Naive B cell (primary cell): ENCODE results near the gene TRIM66. TPM values are rescaled to one million over a fixed set of nuclear protein-coding genes. Genes with fewer than 3 reads are reported as not detected.

ENCODE experiments used
- ATAC-seq, 2 donors: fragments of 150-1000 bp; cut with Tn5 transposase; 2 replicates each; pipeline ENCODE4 v1.10.0; 2021; ENCODE audit warnings: low read depth in 2 of 2, mild to moderate bottlenecking in 2 of 2, moderate library complexity in 2 of 2
- DNase-seq: peaks from one replicate; pipeline ENCODE4 v3.0.0; 2022
- H3K27ac Mint-ChIP-seq, 6 donors: one replicate each; pipeline ENCODE4 v1.8.0; 2020 to 2022; ENCODE audit warnings: mild to moderate bottlenecking in 6 of 6, mixed read lengths in 6 of 6, moderate library complexity in 5 of 6, inconsistent platforms in 2 of 6
- H3K27me3 Mint-ChIP-seq, 3 donors: one replicate each; pipeline ENCODE4 v1.8.0; 2021 to 2022; ENCODE audit warnings: mixed read lengths in 3 of 3, mild to moderate bottlenecking in 1 of 3
- H3K36me3 Mint-ChIP-seq, 2 donors: one replicate each; pipeline ENCODE4 v1.8.0; 2020 to 2022; ENCODE audit warnings: mixed read lengths in 2 of 2, inconsistent platforms in 1 of 2, mild to moderate bottlenecking in 1 of 2
- H3K4me1 Mint-ChIP-seq, 3 donors: one replicate each; pipeline ENCODE4 v1.8.0; 2020 to 2022; ENCODE audit warnings: mixed read lengths in 3 of 3, inconsistent platforms in 1 of 3, mild to moderate bottlenecking in 1 of 3, moderate library complexity in 1 of 3
- H3K4me3 Mint-ChIP-seq, 8 donors: one replicate each; pipeline ENCODE4 v1.8.0; 2020 to 2022; ENCODE audit warnings: mild to moderate bottlenecking in 8 of 8, mixed read lengths in 8 of 8, moderate library complexity in 8 of 8, inconsistent platforms in 2 of 8
- H3K9me3 Mint-ChIP-seq, 7 donors: one replicate each; pipeline ENCODE4 v1.8.0; 2020 to 2022; ENCODE audit warnings: mixed read lengths in 7 of 7, mild to moderate bottlenecking in 5 of 7, inconsistent platforms in 2 of 7, moderate library complexity in 1 of 7
- polyA plus RNA-seq, 6 donors: library from polyadenylated mRNA; unstranded; fragments of 300-500 nt; fragmentation: Illumina TruSeq; gene quantifications; one replicate each; pipeline ENCODE4 v1.2.3, GENCODE V29; 2021; ENCODE audit warnings: low read depth in 6 of 6

TRIM66 gene, protein sequence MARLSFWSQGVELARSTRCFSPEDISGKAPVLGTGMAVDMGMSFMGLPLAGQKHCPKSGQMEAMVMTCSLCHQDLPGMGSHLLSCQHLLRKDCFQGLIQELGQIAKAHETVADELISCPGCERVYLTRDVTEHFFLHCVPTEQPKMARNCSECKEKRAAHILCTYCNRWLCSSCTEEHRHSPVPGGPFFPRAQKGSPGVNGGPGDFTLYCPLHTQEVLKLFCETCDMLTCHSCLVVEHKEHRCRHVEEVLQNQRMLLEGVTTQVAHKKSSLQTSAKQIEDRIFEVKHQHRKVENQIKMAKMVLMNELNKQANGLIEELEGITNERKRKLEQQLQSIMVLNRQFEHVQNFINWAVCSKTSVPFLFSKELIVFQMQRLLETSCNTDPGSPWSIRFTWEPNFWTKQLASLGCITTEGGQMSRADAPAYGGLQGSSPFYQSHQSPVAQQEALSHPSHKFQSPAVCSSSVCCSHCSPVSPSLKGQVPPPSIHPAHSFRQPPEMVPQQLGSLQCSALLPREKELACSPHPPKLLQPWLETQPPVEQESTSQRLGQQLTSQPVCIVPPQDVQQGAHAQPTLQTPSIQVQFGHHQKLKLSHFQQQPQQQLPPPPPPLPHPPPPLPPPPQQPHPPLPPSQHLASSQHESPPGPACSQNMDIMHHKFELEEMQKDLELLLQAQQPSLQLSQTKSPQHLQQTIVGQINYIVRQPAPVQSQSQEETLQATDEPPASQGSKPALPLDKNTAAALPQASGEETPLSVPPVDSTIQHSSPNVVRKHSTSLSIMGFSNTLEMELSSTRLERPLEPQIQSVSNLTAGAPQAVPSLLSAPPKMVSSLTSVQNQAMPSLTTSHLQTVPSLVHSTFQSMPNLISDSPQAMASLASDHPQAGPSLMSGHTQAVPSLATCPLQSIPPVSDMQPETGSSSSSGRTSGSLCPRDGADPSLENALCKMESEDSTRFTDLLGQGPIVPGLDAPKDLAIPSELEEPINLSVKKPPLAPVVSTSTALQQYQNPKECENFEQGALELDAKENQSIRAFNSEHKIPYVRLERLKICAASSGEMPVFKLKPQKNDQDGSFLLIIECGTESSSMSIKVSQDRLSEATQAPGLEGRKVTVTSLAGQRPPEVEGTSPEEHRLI (N-terminal part only)
- 1 to 10 TPM in 2 of 6 donors, under 1 TPM in 3, not detected in 1; 0.31 to 1.7 (median 0.95) TPM for polyA plus RNA-seq

DNA sequence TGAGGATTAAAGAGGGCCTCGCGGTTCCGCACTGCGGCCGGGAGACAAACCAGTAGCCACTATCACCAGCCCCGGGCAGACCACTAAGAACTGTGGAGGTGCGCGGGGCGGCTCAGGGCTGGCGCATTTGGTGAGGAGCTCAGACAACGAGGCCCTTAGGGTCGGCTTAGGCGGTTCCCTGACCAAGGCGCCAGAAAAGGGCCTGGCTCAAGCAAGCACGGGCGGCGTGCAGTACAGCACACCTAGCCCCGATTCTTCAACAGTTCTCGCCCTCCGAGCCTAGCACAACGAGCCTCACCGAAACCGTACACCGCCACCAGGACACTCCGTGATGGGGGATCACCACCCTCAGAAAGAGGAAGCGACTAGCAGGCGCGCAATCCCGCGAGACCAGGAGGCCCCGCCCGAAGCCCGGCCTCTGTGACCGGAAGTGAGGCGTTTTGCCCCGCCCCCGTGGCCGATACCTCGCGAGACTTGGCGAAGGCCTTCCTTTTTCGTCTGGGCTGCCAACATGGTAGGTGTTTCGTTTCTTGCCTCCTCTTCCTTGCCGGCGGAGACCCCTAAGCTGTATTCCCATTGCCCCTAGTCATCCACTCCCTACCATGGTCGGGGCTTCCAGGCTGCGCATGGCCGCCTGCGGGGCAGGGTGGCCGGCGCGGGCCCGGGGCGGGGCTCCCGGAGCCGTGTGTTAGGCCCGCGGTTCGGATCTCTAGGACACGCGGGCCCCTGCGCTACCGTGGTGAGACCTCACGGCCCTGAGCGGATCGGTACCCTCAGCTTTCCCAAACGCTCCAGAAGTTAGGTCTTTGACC, at the start of gene TRIM66, which contains the start of gene RPL27A:
TSS of gene TRIM66 (minus strand) at position 363 of the 812 bp plus-strand sequence. CDS start 10,391 bp downstream, outside the sequence.
TSS of gene RPL27A (plus strand) at position 490 of the 812 bp plus-strand sequence. CDS start at position 512, 22 bp downstream.
- peaks cover 32 to 49% (median 33%) of the 10 kb centered on the region in 3 donors for H3K4me1 Mint-ChIP-seq
- peaks cover 21 to 30% of the 10 kb centered on the region in 2 donors for H3K36me3 Mint-ChIP-seq
- H3K27me3 Mint-ChIP-seq = no peaks in the 10 kb centered on the region
- peak within 1 kb of the TSS; percentile 96 to 98 (median 98) for H3K27ac Mint-ChIP-seq
- ATAC-seq = peak; percentile 96
- peak; percentile 99 for DNase-seq
- H3K9me3 Mint-ChIP-seq = peaks cover 0 to 11% (median 0%) of the 10 kb centered on the region in 7 donors
- peak within 1 kb of the TSS; percentile 86 to 99 (median 96) for H3K4me3 Mint-ChIP-seq

DNA sequence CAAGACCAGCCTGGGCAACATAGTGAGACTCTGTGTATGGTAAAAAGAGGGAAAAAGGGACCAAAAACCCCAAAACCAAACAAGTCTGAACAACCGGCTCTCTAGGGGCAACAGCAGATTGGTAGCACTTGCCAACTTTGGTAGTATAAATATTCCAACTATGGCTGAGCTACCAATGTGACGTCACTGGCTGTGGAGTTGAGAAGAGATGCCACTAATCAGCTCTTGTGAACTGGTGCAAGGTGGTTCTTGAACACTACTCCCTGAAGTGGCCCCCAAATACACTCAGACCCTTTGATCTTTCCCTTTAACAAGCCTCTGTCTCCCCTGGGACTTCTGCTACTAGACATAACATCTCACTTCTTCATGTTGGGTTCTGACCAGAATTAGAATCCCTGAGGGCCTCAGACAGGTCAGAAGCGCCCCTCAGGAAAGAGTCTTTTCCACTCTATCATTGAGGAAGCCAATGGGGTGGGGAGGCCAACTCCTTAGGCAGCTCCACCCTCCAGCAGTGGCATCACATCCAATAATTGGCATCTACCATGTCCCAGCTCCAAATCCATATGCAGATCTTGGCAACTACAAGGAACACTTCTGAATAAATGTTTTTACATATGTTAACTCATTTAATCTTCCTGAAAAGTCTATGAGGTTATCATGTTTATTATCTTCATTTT, 49.3 kb upstream of the TRIM66 start:
- H3K4me1 Mint-ChIP-seq = peaks cover 15 to 38% (median 34%) of the 10 kb centered on the region in 3 donors
- peak overlapping the region; percentile 2 to 92 (median 78) for H3K4me3 Mint-ChIP-seq
- peak; percentile 7 to 22 for ATAC-seq
- no peaks in the 10 kb centered on the region for H3K9me3 Mint-ChIP-seq
- no peak for DNase-seq
- peaks cover 0 to 9% (median 0%) of the 10 kb centered on the region in 3 donors for H3K27me3 Mint-ChIP-seq
- H3K36me3 Mint-ChIP-seq = no peaks in the 10 kb centered on the region
- H3K27ac Mint-ChIP-seq = peak overlapping the region; percentile 88 to 99 (median 95)

DNA sequence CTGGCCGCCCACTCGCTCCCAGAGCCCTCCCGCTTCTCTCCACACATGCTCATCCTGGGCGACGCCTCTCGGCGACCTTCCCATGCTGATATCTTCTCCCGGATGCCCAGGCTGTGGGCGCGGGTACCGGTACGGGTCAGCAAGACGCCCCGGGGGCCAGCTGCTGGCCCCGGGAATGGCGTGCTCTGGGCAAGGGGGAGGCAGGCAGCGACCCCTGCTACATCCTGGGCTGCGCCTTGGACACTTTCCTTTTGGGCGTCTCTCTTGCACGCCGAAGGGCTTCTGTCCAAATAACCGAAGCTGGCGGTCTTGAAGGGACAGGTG, 48.2 kb upstream of the TRIM66 start:
- peak overlapping the region in 1 of 8 donors; percentile 29 for H3K4me3 Mint-ChIP-seq
- H3K4me1 Mint-ChIP-seq = peaks cover 15 to 38% (median 34%) of the 10 kb centered on the region in 3 donors
- H3K27ac Mint-ChIP-seq = peak overlapping the region in 1 of 6 donors; percentile 49
- peaks cover 0 to 9% (median 0%) of the 10 kb centered on the region in 3 donors for H3K27me3 Mint-ChIP-seq
- no peak for ATAC-seq
- no peaks in the 10 kb centered on the region for H3K9me3 Mint-ChIP-seq
- H3K36me3 Mint-ChIP-seq = no peaks in the 10 kb centered on the region
- DNase-seq = no peak

DNA sequence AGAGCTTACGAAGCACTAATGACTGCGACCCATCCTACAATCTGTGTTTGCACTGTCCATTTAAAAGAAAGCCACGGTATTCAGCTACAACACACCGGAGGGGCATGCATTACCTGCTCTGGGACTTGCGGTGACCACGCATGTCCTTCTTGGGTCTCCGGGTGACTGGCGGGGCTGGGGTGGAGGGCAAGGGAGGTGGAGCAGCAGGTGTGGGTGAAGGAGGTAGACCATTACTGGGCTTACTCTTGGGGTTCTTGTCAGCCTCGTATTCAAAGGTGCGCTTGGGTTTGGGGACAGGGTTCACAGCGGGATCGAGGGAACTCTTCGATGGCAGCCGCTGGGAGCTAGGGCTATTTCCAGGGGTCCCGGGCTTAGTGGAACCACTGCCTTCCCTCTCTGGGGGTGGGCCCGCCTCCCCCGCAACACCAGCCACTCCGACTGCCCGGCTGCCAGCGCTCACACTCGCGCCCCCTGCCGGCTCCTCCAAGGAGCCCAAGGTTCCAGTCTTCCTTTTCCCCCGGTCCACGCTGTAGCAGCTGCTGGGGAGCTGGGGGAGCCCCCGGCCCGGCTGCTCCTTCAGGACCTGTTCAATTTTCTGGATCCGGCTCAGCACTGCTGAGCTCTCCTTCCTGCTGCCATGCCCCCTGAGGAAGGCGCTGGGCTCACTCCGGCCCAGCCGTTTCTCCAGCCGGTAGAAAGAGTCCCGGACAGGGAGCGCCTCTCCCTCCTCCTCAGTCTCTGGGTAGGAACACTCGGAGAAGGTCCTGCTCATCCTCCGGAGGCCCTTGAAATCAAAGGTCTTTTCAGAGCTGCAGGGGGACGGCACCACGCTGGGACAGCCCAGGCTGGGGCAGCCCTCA, 47.6 kb upstream of the TRIM66 start:
- DNase-seq = no peak
- no peak overlapping the region for H3K4me3 Mint-ChIP-seq
- H3K9me3 Mint-ChIP-seq = no peaks in the 10 kb centered on the region
- H3K36me3 Mint-ChIP-seq = no peaks in the 10 kb centered on the region
- H3K27me3 Mint-ChIP-seq = peaks cover 0 to 9% (median 0%) of the 10 kb centered on the region in 3 donors
- H3K27ac Mint-ChIP-seq = peak overlapping the region in 1 of 6 donors; percentile 31
- peaks cover 15 to 38% (median 34%) of the 10 kb centered on the region in 3 donors for H3K4me1 Mint-ChIP-seq
- no peak for ATAC-seq

DNA sequence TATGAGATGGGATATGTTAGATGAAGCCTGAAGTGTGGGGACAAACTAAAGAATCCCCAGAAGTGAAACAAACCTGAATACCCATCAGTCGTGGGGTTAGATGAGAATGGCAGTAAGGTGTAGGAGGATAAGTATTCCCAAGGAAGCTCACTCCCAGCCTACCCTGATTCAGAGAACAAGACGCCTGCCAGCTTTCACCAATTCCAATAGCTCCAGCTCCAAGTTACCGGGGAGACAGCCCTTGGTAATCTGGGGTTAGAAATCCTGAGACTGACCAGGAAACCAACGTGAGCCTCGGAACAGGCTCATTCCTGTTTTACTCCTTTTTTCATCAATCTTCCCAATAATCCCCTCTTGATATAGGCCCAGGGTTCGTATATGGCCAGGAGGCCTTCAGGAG, 46.6 kb upstream of the TRIM66 start:
- H3K4me1 Mint-ChIP-seq = peaks cover 14 to 35% (median 33%) of the 10 kb centered on the region in 3 donors
- peaks cover 0 to 9% (median 6%) of the 10 kb centered on the region in 3 donors for H3K27me3 Mint-ChIP-seq
- no peak for DNase-seq
- H3K9me3 Mint-ChIP-seq = no peaks in the 10 kb centered on the region
- peak overlapping the region in 2 of 6 donors; percentile 3 to 16 for H3K27ac Mint-ChIP-seq
- no peak overlapping the region for H3K4me3 Mint-ChIP-seq
- no peak for ATAC-seq
- H3K36me3 Mint-ChIP-seq = no peaks in the 10 kb centered on the region

DNA sequence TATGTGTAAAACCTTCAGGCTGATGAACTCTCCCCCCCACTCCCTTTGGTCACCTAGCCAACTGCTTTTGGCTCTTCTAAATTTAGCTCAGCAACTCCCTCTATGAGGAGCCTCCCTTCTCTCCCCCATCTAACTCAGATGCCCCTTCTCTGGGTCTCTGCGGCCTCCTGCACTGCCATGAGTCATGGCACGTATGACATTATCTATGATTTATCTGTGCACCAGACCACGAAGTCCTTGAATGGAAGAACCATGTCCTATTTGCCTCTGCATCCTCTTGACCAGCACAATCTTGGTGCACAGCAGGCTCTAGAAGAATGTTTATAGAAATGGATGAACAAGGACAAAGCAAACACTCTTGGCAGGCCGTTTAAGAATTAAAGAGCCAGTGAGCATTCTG, 46.1 kb upstream of the TRIM66 start:
- no peaks in the 10 kb centered on the region for H3K36me3 Mint-ChIP-seq
- peaks cover 10 to 30% (median 28%) of the 10 kb centered on the region in 3 donors for H3K4me1 Mint-ChIP-seq
- peaks cover 0 to 9% (median 6%) of the 10 kb centered on the region in 3 donors for H3K27me3 Mint-ChIP-seq
- no peak overlapping the region for H3K4me3 Mint-ChIP-seq
- DNase-seq = no peak
- ATAC-seq = no peak
- no peaks in the 10 kb centered on the region for H3K9me3 Mint-ChIP-seq
- H3K27ac Mint-ChIP-seq = peak overlapping the region in 2 of 6 donors; percentile 3 to 17

DNA sequence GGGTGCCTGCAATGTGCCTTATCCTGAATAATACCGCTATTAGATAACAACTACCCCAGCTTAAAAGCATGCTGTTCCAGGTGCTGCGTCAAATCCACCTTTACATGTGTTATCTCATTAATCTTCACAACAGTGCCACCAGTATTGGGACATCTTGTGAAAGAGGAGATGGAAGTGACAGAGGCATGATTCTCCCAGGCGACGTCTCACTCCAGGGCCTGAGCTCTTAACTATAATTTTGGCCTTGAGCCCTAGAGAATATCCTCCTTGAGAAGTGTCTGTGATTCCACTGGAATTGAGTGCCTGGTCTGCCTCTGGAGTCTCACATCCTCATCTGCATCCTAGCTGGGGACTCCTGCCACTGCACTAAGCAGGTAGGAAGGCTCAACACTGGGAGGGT, 43.9 kb upstream of the TRIM66 start:
- Mint-ChIP-seq H3K27me3 (peaks cover 6 to 26% (median 17%) of the 10 kb centered on the region in 3 donors), H3K36me3 (no peaks in the 10 kb centered on the region), H3K4me1 (peaks cover 0 to 8% (median 7%) of the 10 kb centered on the region in 3 donors), H3K27ac (no peak overlapping the region), H3K9me3 (no peaks in the 10 kb centered on the region), H3K4me3 (no peak overlapping the region)
- DNase-seq = no peak
- no peak for ATAC-seq

DNA sequence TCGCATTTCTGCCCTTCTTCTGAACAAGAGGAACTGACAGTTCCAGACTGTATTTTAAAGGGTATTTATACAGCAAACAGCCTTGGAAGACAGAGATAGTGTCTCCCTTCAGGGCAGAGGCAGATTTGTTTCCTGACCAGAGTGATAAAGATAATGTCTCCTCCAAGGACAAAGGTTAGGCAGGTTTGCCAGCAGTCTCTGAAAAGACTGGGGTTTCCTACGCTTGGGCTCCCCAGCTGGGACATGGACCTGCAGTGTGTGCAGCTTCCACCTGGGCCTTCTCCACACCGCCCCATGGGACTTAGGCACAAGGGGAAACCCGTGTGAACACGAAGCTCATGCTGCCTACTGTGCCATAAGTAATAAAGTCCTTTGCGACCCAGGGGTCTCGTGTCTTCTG, 42.2 kb upstream of the TRIM66 start:
- Mint-ChIP-seq H3K4me1 (peaks cover 0 to 2% (median 0%) of the 10 kb centered on the region in 3 donors), H3K27ac (no peak overlapping the region), H3K9me3 (no peaks in the 10 kb centered on the region), H3K27me3 (peaks cover 6 to 42% (median 21%) of the 10 kb centered on the region in 3 donors), H3K4me3 (no peak overlapping the region), H3K36me3 (no peaks in the 10 kb centered on the region)
- no peak for ATAC-seq
- DNase-seq = no peak

DNA sequence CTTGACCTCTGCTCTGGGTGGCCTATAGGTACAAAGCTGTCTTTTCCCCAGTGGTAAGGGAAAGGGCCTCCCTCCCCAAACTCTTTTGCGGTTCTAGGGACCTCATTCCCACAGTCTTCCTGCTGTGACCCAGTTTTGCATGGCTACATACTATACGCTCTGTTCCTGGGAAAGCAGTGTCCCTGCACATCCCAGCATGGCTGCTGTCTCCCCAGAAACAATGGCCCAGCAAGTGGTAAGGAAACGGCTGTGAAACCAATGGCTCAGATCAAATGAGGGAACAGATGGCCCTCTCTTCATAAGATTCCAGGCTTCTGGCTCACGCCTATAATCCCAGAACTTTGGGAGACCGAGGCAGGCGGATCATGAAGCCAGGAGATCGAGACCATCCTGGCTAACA, 41.2 kb upstream of the TRIM66 start:
- Mint-ChIP-seq H3K4me1 (peaks cover 0 to 6% (median 4%) of the 10 kb centered on the region in 3 donors), H3K27me3 (peaks cover 6 to 42% (median 21%) of the 10 kb centered on the region in 3 donors), H3K36me3 (no peaks in the 10 kb centered on the region), H3K27ac (no peak overlapping the region), H3K4me3 (no peak overlapping the region), H3K9me3 (no peaks in the 10 kb centered on the region)
- DNase-seq = no peak
- ATAC-seq = no peak

DNA sequence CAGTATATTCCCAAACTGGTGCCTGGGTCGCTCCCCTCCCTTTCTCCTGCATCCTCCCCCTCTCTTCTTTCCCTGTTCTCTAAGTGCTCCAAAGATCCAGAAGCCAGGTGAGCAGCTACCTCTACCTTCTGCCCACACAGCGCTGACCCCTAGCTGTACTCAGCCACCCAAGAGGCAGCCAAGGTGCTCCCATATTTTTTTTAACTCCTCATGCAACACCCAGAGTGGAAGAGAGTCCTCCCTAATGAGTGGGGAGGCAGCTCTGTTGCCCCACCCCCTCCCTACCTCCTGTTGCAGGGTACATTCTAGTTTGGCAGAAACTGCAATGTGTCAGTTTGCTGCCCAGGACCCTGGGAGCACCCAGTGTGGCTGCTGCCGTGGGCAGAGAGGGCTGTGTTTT, 40.3 kb upstream of the TRIM66 start:
- ATAC-seq (no peak), DNase-seq (no peak)
- Mint-ChIP-seq H3K27ac (no peak overlapping the region), H3K27me3 (peaks cover 6 to 42% (median 21%) of the 10 kb centered on the region in 3 donors), H3K4me3 (no peak overlapping the region), H3K4me1 (peaks cover 7 to 14% (median 12%) of the 10 kb centered on the region in 3 donors), H3K36me3 (no peaks in the 10 kb centered on the region), H3K9me3 (no peaks in the 10 kb centered on the region)
